ENCODE results near the gene CNBD2.
"Not testable (repeated sequence)": the region's sequence is repeated elsewhere in the genome, so short reads cannot be mapped to it uniquely, and the experiment has no call there.

The CNBD2 gene

DNA sequence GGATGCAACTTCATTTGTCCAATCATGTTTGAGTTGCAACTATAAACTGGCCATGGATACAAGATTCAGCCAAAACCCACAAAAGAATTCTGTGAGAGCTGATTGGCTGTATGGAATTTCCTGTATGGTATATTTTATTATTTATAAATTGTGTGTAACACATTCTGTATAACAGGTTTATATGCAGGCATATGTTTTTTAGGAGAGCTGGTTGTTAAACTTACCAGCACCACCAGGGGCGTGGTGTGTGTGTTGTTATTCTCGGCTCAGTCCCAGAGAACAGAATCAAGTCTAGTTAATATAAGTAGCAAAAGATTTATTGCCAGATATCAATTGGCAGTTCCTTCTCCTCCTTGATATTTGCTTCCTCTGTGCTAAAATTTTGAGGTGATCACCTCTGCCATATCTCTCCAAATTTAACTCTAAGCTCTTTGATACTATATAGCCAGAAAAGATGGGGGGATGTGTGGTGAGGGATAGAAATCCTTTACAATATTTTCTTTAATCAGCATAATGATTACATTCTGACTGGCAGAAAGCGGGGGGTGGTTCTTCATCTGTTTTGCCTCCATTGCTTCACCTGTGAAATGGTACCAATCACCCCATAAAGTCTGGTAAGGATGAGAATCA lies 22.9 kb downstream of the CNBD2 start:
- DNase-seq (ENCODE audit: insufficient read length, low spot score) (no peak), FAIRE-seq (no peak)
- TF ChIP-seq PAX5 (IDR thresholded peaks at IDR 0.05; ENCODE audit: insufficient read depth, low read length, severe bottlenecking) (no peak), POLR2A (IDR thresholded peaks at IDR 0.05; ENCODE audit: low read depth, low read length) (no peak), POU2F2 (IDR thresholded peaks at IDR 0.05; ENCODE audit: low read depth, low read length) (no peak), POLR2AphosphoS5 (IDR thresholded peaks at IDR 0.05; ENCODE audit: low read depth, low read length) (no peak), TAF1 (IDR thresholded peaks at IDR 0.05; ENCODE audit: low read depth, low read length) (no peak), SPI1 (IDR thresholded peaks at IDR 0.05; ENCODE audit: low read depth, low read length) (no peak)

DNA sequence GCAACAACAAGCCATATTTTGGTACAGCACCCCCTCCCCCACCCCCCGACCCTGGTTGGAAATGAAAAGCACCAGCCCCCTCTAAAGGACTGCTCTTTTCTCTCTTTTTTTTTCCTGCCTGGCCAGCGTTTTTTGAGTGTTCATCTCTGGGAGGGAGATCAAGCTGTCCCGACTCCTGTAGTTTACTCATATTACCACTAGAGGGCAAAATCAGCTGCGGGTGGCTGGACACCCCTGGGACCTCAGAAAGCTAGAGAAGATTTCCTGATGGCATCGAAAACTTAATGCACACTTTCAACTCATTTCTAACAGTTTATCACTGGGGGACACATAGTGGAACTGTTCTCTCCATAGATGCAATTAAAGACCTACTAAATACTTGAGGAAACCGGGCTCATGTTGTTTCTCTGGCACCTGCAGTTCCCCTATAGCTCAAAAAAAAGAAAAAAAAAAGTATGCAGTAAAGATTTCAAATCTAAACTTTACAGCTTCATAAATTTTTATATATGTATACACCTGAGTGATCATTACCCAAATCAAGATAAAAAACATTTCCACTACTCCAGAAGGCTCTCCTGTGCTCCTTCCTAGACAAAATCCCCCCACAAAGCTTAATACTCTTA lies 24.4 kb downstream of the CNBD2 start:
- FAIRE-seq (no peak), DNase-seq (ENCODE audit: insufficient read length, low spot score) (peak; percentile 54)
- TF ChIP-seq SPI1 (IDR thresholded peaks at IDR 0.05; ENCODE audit: low read depth, low read length) (no peak), POLR2A (IDR thresholded peaks at IDR 0.05; ENCODE audit: low read depth, low read length) (no peak), POLR2AphosphoS5 (IDR thresholded peaks at IDR 0.05; ENCODE audit: low read depth, low read length) (no peak), POU2F2 (IDR thresholded peaks at IDR 0.05; ENCODE audit: low read depth, low read length) (no peak), PAX5 (IDR thresholded peaks at IDR 0.05; ENCODE audit: insufficient read depth, low read length, severe bottlenecking) (no peak), TAF1 (IDR thresholded peaks at IDR 0.05; ENCODE audit: low read depth, low read length) (no peak)

DNA sequence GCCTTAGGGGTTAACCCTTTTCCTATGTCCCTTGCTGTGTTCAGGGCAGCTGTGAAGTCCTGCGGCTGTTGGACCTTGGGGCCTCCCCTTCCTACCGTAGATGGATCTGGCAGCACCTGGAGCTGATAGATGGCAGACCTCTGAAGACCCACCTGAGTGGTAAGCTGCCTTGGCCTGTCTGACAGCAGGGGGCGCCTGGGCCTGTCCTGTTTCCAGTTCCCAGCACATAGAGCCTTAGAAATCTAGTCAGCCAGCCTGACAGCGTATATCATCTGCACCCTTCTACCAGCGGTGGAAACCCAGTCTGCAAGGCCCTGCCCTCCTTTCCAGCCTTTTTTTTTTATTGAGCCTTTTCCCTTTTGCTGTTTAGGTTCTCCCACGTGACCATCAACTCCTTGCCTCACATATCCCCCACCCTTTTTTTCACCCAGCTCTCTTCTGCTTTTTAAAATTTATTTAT lies 26.6 kb downstream of the CNBD2 start:
- FAIRE-seq (peak; percentile 81), DNase-seq (ENCODE audit: insufficient read length, low spot score) (peak; percentile 56)
- no peak for TF ChIP-seq POU2F2 (IDR thresholded peaks at IDR 0.05; ENCODE audit: low read depth, low read length)
- no peak for TF ChIP-seq TAF1 (IDR thresholded peaks at IDR 0.05; ENCODE audit: low read depth, low read length)
- no peak for TF ChIP-seq SPI1 (IDR thresholded peaks at IDR 0.05; ENCODE audit: low read depth, low read length)
- no peak for TF ChIP-seq PAX5 (IDR thresholded peaks at IDR 0.05; ENCODE audit: insufficient read depth, low read length, severe bottlenecking)
- TF ChIP-seq POLR2AphosphoS5 (IDR thresholded peaks at IDR 0.05; ENCODE audit: low read depth, low read length), result no peak
- no peak for TF ChIP-seq POLR2A (IDR thresholded peaks at IDR 0.05; ENCODE audit: low read depth, low read length)

- not testable (repeated sequence) for FAIRE-seq; DNase-seq (ENCODE audit: insufficient read length, low spot score)
Measured at GRCh38 chr20:35996492-35996891, 28.1 kb downstream of the CNBD2 start.

- FAIRE-seq, result not testable (repeated sequence)
Measured at GRCh38 chr20:36001331-36001730, 32.9 kb downstream of the CNBD2 start.

GRCh38 chr20:36002855-36003254 lies 34.5 kb downstream of the CNBD2 start:
- DNase-seq (ENCODE audit: insufficient read length, low spot score), result no peak
- no peak for FAIRE-seq
- TF ChIP-seq POU2F2 (IDR thresholded peaks at IDR 0.05; ENCODE audit: low read depth, low read length), result no peak
- TF ChIP-seq TAF1 (IDR thresholded peaks at IDR 0.05; ENCODE audit: low read depth, low read length), result no peak
- no peak for TF ChIP-seq POLR2A (IDR thresholded peaks at IDR 0.05; ENCODE audit: low read depth, low read length)
- no peak for TF ChIP-seq POLR2AphosphoS5 (IDR thresholded peaks at IDR 0.05; ENCODE audit: low read depth, low read length)
- no peak for TF ChIP-seq SPI1 (IDR thresholded peaks at IDR 0.05; ENCODE audit: low read depth, low read length)
- TF ChIP-seq PAX5 (IDR thresholded peaks at IDR 0.05; ENCODE audit: insufficient read depth, low read length, severe bottlenecking), result no peak

More at GRCh38 chr20:36001331-36001730, 32.9 kb downstream of the CNBD2 start:
- DNase-seq (ENCODE audit: insufficient read length, low spot score), result not testable (repeated sequence)

GRCh38 chr20:36004045-36004444 lies 35.7 kb downstream of the CNBD2 start:
- TF ChIP-seq POLR2A (IDR thresholded peaks at IDR 0.05; ENCODE audit: low read depth, low read length) (no peak), POLR2AphosphoS5 (IDR thresholded peaks at IDR 0.05; ENCODE audit: low read depth, low read length) (no peak), PAX5 (IDR thresholded peaks at IDR 0.05; ENCODE audit: insufficient read depth, low read length, severe bottlenecking) (no peak), POU2F2 (IDR thresholded peaks at IDR 0.05; ENCODE audit: low read depth, low read length) (no peak), TAF1 (IDR thresholded peaks at IDR 0.05; ENCODE audit: low read depth, low read length) (no peak), SPI1 (IDR thresholded peaks at IDR 0.05; ENCODE audit: low read depth, low read length) (no peak)
- DNase-seq (ENCODE audit: insufficient read length, low spot score), result no peak
- FAIRE-seq, result no peak

- no peak for FAIRE-seq
- TF ChIP-seq TAF1 (IDR thresholded peaks at IDR 0.05; ENCODE audit: low read depth, low read length) (no peak), POLR2A (IDR thresholded peaks at IDR 0.05; ENCODE audit: low read depth, low read length) (no peak), POLR2AphosphoS5 (IDR thresholded peaks at IDR 0.05; ENCODE audit: low read depth, low read length) (no peak), POU2F2 (IDR thresholded peaks at IDR 0.05; ENCODE audit: low read depth, low read length) (no peak), SPI1 (IDR thresholded peaks at IDR 0.05; ENCODE audit: low read depth, low read length) (no peak), PAX5 (IDR thresholded peaks at IDR 0.05; ENCODE audit: insufficient read depth, low read length, severe bottlenecking) (no peak)
- DNase-seq (ENCODE audit: insufficient read length, low spot score), result no peak
Measured at GRCh38 chr20:36008461-36009035, 40.2 kb downstream of the CNBD2 start.

DNA sequence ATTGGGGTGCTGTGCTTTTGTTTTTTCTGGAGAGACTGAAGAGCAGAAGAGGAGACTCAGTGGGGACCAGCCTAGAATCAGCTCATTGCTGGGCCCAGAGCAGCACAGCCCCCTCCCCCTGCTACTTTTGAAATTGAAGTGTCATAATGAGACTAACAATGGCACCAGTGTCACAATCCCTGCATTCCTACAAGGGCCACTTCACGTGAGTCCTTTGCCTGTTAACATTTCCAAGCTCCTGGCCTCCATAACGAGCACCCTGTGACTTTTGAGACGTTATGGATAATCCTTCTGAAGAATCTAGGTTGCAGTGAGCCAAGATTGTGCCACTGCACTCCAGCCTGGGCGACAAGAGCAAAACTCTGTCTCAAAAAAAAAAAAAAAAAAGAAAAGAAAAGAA lies 41.7 kb downstream of the CNBD2 start:
- DNase-seq (ENCODE audit: insufficient read length, low spot score) (no peak), FAIRE-seq (no peak)
- TF ChIP-seq POLR2A (IDR thresholded peaks at IDR 0.05; ENCODE audit: low read depth, low read length) (no peak), POU2F2 (IDR thresholded peaks at IDR 0.05; ENCODE audit: low read depth, low read length) (no peak), TAF1 (IDR thresholded peaks at IDR 0.05; ENCODE audit: low read depth, low read length) (no peak), PAX5 (IDR thresholded peaks at IDR 0.05; ENCODE audit: insufficient read depth, low read length, severe bottlenecking) (no peak), SPI1 (IDR thresholded peaks at IDR 0.05; ENCODE audit: low read depth, low read length) (no peak), POLR2AphosphoS5 (IDR thresholded peaks at IDR 0.05; ENCODE audit: low read depth, low read length) (no peak)

GRCh38 chr20:36010825-36011224 lies 42.4 kb downstream of the CNBD2 start:
- DNase-seq (ENCODE audit: insufficient read length, low spot score) (no peak), FAIRE-seq (no peak)
- TF ChIP-seq POLR2AphosphoS5 (IDR thresholded peaks at IDR 0.05; ENCODE audit: low read depth, low read length) (no peak), POU2F2 (IDR thresholded peaks at IDR 0.05; ENCODE audit: low read depth, low read length) (no peak), PAX5 (IDR thresholded peaks at IDR 0.05; ENCODE audit: insufficient read depth, low read length, severe bottlenecking) (no peak), SPI1 (IDR thresholded peaks at IDR 0.05; ENCODE audit: low read depth, low read length) (no peak), TAF1 (IDR thresholded peaks at IDR 0.05; ENCODE audit: low read depth, low read length) (no peak), POLR2A (IDR thresholded peaks at IDR 0.05; ENCODE audit: low read depth, low read length) (no peak)

Data from GM12891 (cell line).